ENCODE results near the gene AHR. TPM values are rescaled to one million over a fixed set of nuclear protein-coding genes. Genes with fewer than 3 reads are reported as not detected.

Gene AHR
- total RNA-seq, 1 experiment from 2014 or later: 6.1 TPM

DNA sequence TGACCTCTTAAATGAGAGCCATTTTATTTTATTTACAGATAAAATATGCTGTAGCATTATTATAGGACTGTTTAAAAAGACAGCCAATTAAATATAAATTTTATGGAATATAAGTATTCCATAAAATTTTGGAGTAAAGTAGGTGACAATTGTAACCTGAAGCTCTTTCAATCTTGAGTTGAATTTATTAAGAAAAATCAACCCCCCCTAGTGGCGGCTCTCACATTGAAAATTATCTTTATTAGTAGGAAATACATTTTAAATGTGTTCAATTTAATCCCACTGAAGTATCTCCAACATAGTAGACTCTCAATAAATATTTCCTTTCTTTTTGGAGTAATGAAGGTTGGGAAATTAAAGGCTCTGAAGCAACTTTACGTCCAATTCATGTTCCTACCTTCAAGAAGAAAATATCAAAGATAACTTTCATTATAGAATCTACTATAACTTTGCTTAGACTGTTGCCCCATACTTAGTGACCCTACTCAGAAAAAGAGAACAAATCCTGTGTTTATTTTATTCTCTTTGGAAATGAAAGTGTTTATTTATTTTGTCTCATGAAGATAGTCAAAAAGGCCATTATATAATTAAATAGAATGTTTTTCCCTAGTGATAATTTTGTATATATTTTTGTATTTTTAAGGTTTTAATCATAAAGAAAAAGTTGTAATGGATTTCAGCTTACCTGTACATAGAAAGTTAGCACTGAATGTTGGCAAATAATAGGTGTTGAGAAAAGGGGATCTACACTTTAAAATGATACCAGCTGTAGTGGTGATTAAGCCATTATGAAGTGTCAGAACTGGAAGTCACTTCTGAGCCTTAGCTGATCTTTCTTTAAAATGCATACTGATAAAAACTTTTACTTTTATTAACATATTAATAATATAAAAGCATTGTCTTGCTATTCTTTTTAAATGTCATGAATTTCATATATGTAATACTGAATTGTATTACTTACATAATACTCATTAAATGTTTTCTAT is 3.3 kb downstream of the AHR start:
- Mint-ChIP-seq H3K27me3 (ENCODE audit: low read depth) (peaks cover 21% of the 10 kb centered on the region), H3K9me3 (peaks cover 0 to 8% of the 10 kb centered on the region in 2 experiments; a peak in 1 of 5 replicates), H3K4me1 (peaks cover 26 to 27% of the 10 kb centered on the region in 2 experiments), H3K36me3 (ENCODE audit: insufficient read depth in 1 of 3, low read depth in 3 of 3) (peaks cover 0 to 7% (median 3%) of the 10 kb centered on the region in 3 experiments; a peak in 4 of 7 replicates), H3K4me3 (no peak overlapping the region), H3K27ac (no peak overlapping the region)
- Histone ChIP-seq H2BK5ac (ENCODE audit: insufficient read length, low read length) (no peak overlapping the region), H3K9ac (ENCODE audit: extremely low read depth, insufficient read length, low read length) (no peak overlapping the region), H3K79me1 (ENCODE audit: insufficient read depth, low read depth, low read length, poor library complexity, severe bottlenecking) (no peaks in the 10 kb centered on the region), H2BK20ac (ENCODE audit: low read depth, low read length, poor library complexity, severe bottlenecking) (no peak overlapping the region), H3K9me3 (ENCODE audit: control insufficient read depth, low read depth, low read length) (no peaks in the 10 kb centered on the region), H4K5ac (ENCODE audit: insufficient read length, low read depth, low read length) (no peak overlapping the region), H2BK15ac (ENCODE audit: low read depth, low read length) (no peak overlapping the region), H4K8ac (replicated peaks; ENCODE audit: insufficient read length, low read depth, low read length) (no peak overlapping the region), H3K56ac (ENCODE audit: insufficient read length, low read depth, low read length) (no peak overlapping the region), H3K18ac (ENCODE audit: insufficient read length, low read depth, low read length) (no peak overlapping the region), H3K23me2 (ENCODE audit: insufficient read length, low read depth, low read length, poor library complexity, severe bottlenecking) (peaks cover 7% of the 10 kb centered on the region), H3K4me1 (ENCODE audit: insufficient read depth, low read length) (peaks cover 4% of the 10 kb centered on the region; the same call in 1 of the 2 replicates), H3K27me3 (ENCODE audit: insufficient read depth, low read length) (no peaks in the 10 kb centered on the region; the same call in 1 of the 2 replicates), H2AFZ (ENCODE audit: low read length) (no peak overlapping the region), H4K91ac (ENCODE audit: insufficient read length, low read depth, low read length) (no peak overlapping the region), H3K14ac (ENCODE audit: insufficient read depth, low read length) (no peak overlapping the region), H2BK12ac (ENCODE audit: insufficient read length, low read depth, low read length) (no peak overlapping the region), H2BK120ac (ENCODE audit: low read depth, low read length, poor library complexity, severe bottlenecking) (no peak overlapping the region), H4K20me1 (ENCODE audit: control insufficient read depth, insufficient read depth, insufficient read length) (no peaks in the 10 kb centered on the region), H3T11ph (ENCODE audit: low read length) (no peak overlapping the region), H3K4ac (ENCODE audit: low read depth, low read length) (no peak overlapping the region), H3K23ac (ENCODE audit: insufficient read length, low read depth, low read length) (no peak overlapping the region), H3K27ac (ENCODE audit: insufficient read length, low read depth, low read length) (no peak overlapping the region), H3K4me2 (ENCODE audit: insufficient read depth, insufficient read length, low read length) (no peak overlapping the region), H2AK5ac (ENCODE audit: insufficient read length, low read length) (no peak overlapping the region), H3K79me2 (ENCODE audit: insufficient read depth, low read length) (no peaks in the 10 kb centered on the region; the same call in 1 of the 2 replicates)
- no CpG with 5 or more reads among the region's 2 CpGs for WGBS (ENCODE audit: extremely low coverage, insufficient read length, low lambda C conversion rate)
- TF ChIP-seq, protein P1, sequence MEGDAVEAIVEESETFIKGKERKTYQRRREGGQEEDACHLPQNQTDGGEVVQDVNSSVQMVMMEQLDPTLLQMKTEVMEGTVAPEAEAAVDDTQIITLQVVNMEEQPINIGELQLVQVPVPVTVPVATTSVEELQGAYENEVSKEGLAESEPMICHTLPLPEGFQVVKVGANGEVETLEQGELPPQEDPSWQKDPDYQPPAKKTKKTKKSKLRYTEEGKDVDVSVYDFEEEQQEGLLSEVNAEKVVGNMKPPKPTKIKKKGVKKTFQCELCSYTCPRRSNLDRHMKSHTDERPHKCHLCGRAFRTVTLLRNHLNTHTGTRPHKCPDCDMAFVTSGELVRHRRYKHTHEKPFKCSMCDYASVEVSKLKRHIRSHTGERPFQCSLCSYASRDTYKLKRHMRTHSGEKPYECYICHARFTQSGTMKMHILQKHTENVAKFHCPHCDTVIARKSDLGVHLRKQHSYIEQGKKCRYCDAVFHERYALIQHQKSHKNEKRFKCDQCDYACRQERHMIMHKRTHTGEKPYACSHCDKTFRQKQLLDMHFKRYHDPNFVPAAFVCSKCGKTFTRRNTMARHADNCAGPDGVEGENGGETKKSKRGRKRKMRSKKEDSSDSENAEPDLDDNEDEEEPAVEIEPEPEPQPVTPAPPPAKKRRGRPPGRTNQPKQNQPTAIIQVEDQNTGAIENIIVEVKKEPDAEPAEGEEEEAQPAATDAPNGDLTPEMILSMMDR (conservative IDR thresholded peaks at IDR 0.05): peak; percentile 73
- no peak for DNase-seq

Measured in H9 (cell line).